B cell (primary cell): Measurements from ENCODE around the gene TCEANC. TPM values are rescaled to one million over a fixed set of nuclear protein-coding genes. Genes with fewer than 3 reads are reported as not detected.

Source experiments
- ATAC-seq: fragments of 200-7000 bp; cut with Tn5 transposase; one replicate; pipeline ENCODE4 v1.10.0; 2021; ENCODE audit warnings: low read depth, mild to moderate bottlenecking, moderate number of reproducible peaks, moderate library complexity
- CTCF ChIA-PET: fragments of 350-600 bp; sonication (Branson Sonifier 250); formaldehyde crosslinking; loops from one replicate; lab custom pipeline; 2021; ENCODE audit warnings: antibody characterized with exemption, inconsistent platforms; lab: Charles Lee
- POLR2A ChIA-PET: fragments of 350-600 bp; sonication (Branson Sonifier 250); formaldehyde crosslinking; loops from one replicate; lab custom pipeline; 2021; ENCODE audit warnings: antibody characterized with exemption; lab: Charles Lee
- DNase-seq: peaks from one replicate; pipeline ENCODE4 v3.0.0; 2013
- H2AFZ ChIP-seq: 2 replicates; pipeline ENCODE4 v1.6.1; 2012; ENCODE audit warnings: mild to moderate bottlenecking, low read depth, low read length; ENCODE audit not compliant: insufficient read depth, poor library complexity, severe bottlenecking
- H3K27ac ChIP-seq, 2 donors: 1 replicate in 1 of 2; 2 replicates in 1 of 2; pipeline ENCODE4 v1.5.1; 2012 to 2013; ENCODE audit warnings: low read length in 2 of 2, mild to moderate bottlenecking in 2 of 2, moderate library complexity in 1 of 2
- H3K27me3 ChIP-seq, 4 experiments: fragments of 200-600 bp in 1 of 4; sonication (generic) in 1 of 4; replicated peaks in 1 of 4; 1 replicate in 2 of 4; 2 replicates in 2 of 4; pipeline versions ENCODE4 v1.6.1 to v1.7.0; 2013 to 2016; ENCODE audit warnings: low read length in 3 of 4, mild to moderate bottlenecking in 2 of 4, mixed read lengths in 1 of 4, moderate library complexity in 1 of 4; ENCODE audit not compliant: insufficient read depth in 4 of 4, control insufficient read depth in 3 of 4; ENCODE audit errors: control extremely low read depth in 1 of 4
- H3K36me3 ChIP-seq, 2 experiments: replicated peaks in 1 of 2; 1 replicate in 1 of 2; 2 replicates in 1 of 2; pipeline versions ENCODE4 v1.6.1 to v1.7.1; 2013; ENCODE audit warnings: low read length in 1 of 2; ENCODE audit not compliant: insufficient read depth in 2 of 2, control insufficient read depth in 1 of 2; ENCODE audit errors: control extremely low read depth in 1 of 2, extremely low read depth in 1 of 2
- H3K4me1 ChIP-seq, 2 donors: fragments of 200-600 bp in 1 of 2; sonication (generic) in 1 of 2; 1 replicate in 1 of 2; 2 replicates in 1 of 2; pipeline versions ENCODE4 v1.5.1 to v1.6.1; 2013 to 2017; ENCODE audit warnings: low read length in 2 of 2; ENCODE audit not compliant: control insufficient read depth in 2 of 2, insufficient read depth in 2 of 2
- H3K4me2 ChIP-seq: replicated peaks from 2 replicates; pipeline ENCODE3; 2012; ENCODE audit warnings: mild to moderate bottlenecking, low read depth, low read length; ENCODE audit not compliant: poor library complexity, severe bottlenecking
- H3K4me3 ChIP-seq, 5 experiments: fragments of 200-600 bp in 1 of 5; sonication (generic) in 1 of 5; 1 replicate in 3 of 5; 2 replicates in 2 of 5; pipeline versions ENCODE4 v1.5.1 to v1.7.0; 2011 to 2016; ENCODE audit warnings: low read length in 4 of 5, mild to moderate bottlenecking in 4 of 5, low read depth in 2 of 5, control low read depth in 1 of 5, moderate library complexity in 1 of 5; ENCODE audit not compliant: insufficient read depth in 1 of 5; ENCODE audit errors: control extremely low read depth in 1 of 5, extremely low read depth in 1 of 5
- H3K79me2 ChIP-seq: fragments of 200-600 bp; sonication (generic); one replicate; pipeline ENCODE4 v1.6.0; 2016; ENCODE audit warnings: low read length; ENCODE audit not compliant: control insufficient read depth, insufficient read depth
- H3K9ac ChIP-seq: fragments of 200-600 bp; sonication (generic); 2 replicates; pipeline ENCODE4 v1.6.1; 2017; ENCODE audit warnings: mild to moderate bottlenecking, low read length, moderate library complexity
- H3K9me3 ChIP-seq, 3 donors: one replicate each; pipeline versions ENCODE4 v1.6.1 to v1.7.1; 2013; ENCODE audit warnings: low read length in 2 of 3; ENCODE audit not compliant: control insufficient read depth in 2 of 3, insufficient read depth in 1 of 3; ENCODE audit errors: control extremely low read depth in 1 of 3
- H4K20me1 ChIP-seq: 2 replicates; pipeline ENCODE4 v1.6.0; 2012; ENCODE audit warnings: mild to moderate bottlenecking, low read length; ENCODE audit not compliant: insufficient read depth, control insufficient read depth, poor library complexity, severe bottlenecking
- H3K27ac Mint-ChIP-seq: one replicate; pipeline ENCODE4 v1.8.0; 2021; ENCODE audit warnings: mixed read lengths
- H3K27me3 Mint-ChIP-seq: one replicate; pipeline ENCODE4 v1.8.0; 2021; ENCODE audit warnings: mixed read lengths
- H3K4me1 Mint-ChIP-seq: one replicate; pipeline ENCODE4 v1.8.0; 2021; ENCODE audit warnings: mixed read lengths
- H3K4me3 Mint-ChIP-seq: one replicate; pipeline ENCODE4 v1.8.0; 2021; ENCODE audit warnings: mixed read lengths
- H3K9me3 Mint-ChIP-seq: one replicate; pipeline ENCODE4 v1.8.0; 2022; ENCODE audit warnings: mixed read lengths; ENCODE audit not compliant: insufficient read depth
- CTCF ChIP-seq: fragments of 200-600 bp; IDR thresholded peaks from one replicate; pipeline ENCODE4 v1.8.0; 2022; ENCODE audit warnings: antibody characterized with exemption, mild to moderate bottlenecking
- EZH2 ChIP-seq: IDR thresholded peaks from 2 replicates; pipeline ENCODE4 v1.6.1; 2012; ENCODE audit warnings: borderline replicate concordance, low read depth, mild to moderate bottlenecking, moderate library complexity, low read length; ENCODE audit not compliant: insufficient read depth, poor library complexity, severe bottlenecking
- WGBS: methylation state at CpG from one replicate; pipeline ENCODE4 v1.1.5; 2013; ENCODE audit warnings: missing lambda C conversion rate; ENCODE audit not compliant: insufficient coverage; 5-methylcytosine and 5-hydroxymethylcytosine counted together
- intact Hi-C: fragments of 100-400 bp; cut with micrococcal nuclease; formaldehyde crosslinking; loops from one replicate; pipeline ENCODE4 v1.10.0; 2022
- polyA plus RNA-seq: library from polyadenylated mRNA; depleted of rRNA; stranded (reverse); fragments of >200 nt; gene quantifications from 2 replicates; pipeline ENCODE4 v1.2.3, GENCODE V29; 2012
- total RNA-seq, 2 donors: library from RNA; stranded (reverse); fragments of 120-200 nt in 1 of 2; gene quantifications; 1 replicate in 1 of 2; 2 replicates in 1 of 2; pipeline versions ENCODE4 v1.2.3 to v1.2.4, GENCODE V29; 2013 to 2022

The TCEANC gene
- total and polyA plus RNA-seq, 2 donors (not counting 1 experiment from before 2014, with no cell fraction given), result 5.5 to 10.0 TPM

- no peaks in the 10 kb centered on the region for H3K9me3 Mint-ChIP-seq
- no peak overlapping the region for H3K9ac ChIP-seq
- no peaks in the 10 kb centered on the region for H3K79me2 ChIP-seq
- H3K4me3 ChIP-seq, result no peak overlapping the region
- ChIA-PET POLR2A (no interaction called here), CTCF (no interaction called here)
- DNase-seq (no peak), ATAC-seq (no peak)
- H3K4me3 Mint-ChIP-seq, result no peak overlapping the region
- no peak overlapping the region for H3K27ac Mint-ChIP-seq
- intact Hi-C loops, result no loop called here
- no peaks in the 10 kb centered on the region for H3K27me3 ChIP-seq
- H3K4me1 ChIP-seq, result no peaks in the 10 kb centered on the region
- H3K4me2 ChIP-seq, result no peak overlapping the region
- H3K9me3 ChIP-seq, result no peaks in the 10 kb centered on the region
- H2AFZ ChIP-seq, result no peak overlapping the region
- 87% methylated on average over 3 of the region's 4 CpGs for WGBS
- H3K27me3 Mint-ChIP-seq, result no peaks in the 10 kb centered on the region
- H3K27ac ChIP-seq, result no peak overlapping the region
- TF ChIP-seq EZH2, result no peak
- no peak for TF ChIP-seq CTCF
- H4K20me1 ChIP-seq, result no peaks in the 10 kb centered on the region
- peaks cover 0 to 25% of the 10 kb centered on the region in 2 experiments for H3K36me3 ChIP-seq
- peaks cover 2% of the 10 kb centered on the region for H3K4me1 Mint-ChIP-seq
These were observed 58.2 kb downstream of the TCEANC start for GRCh38 chrX:13711141-13711540.

Other genes starting within 250 kb of the TCEANC start
- not detected in 2 replicates for gene EGFL6, start 83.5 kb upstream of the TCEANC start, total RNA-seq
- not detected in 2 replicates for gene EGFL6, start 83.5 kb upstream of the TCEANC start, polyA plus RNA-seq
- gene RAB9A, start 36.0 kb downstream of the TCEANC start, total RNA-seq, result 16.7 and 17.1 TPM in 2 replicates
- gene RAB9A, start 36.0 kb downstream of the TCEANC start, polyA plus RNA-seq, result 11.9 and 16.9 TPM in 2 replicates
- 28.0 and 30.3 TPM in 2 replicates for gene TRAPPC2, start 81.5 kb downstream of the TCEANC start, total RNA-seq
- gene TRAPPC2, start 81.5 kb downstream of the TCEANC start, polyA plus RNA-seq, result 27.0 and 33.1 TPM in 2 replicates
- gene OFD1, start 81.6 kb downstream of the TCEANC start, total RNA-seq, result 84.9 and 87.8 TPM in 2 replicates
- gene OFD1, start 81.6 kb downstream of the TCEANC start, polyA plus RNA-seq, result 40.6 and 69.5 TPM in 2 replicates
- gene GPM6B, start 164.0 kb downstream of the TCEANC start, total RNA-seq, result not detected in 2 replicates
- gene GPM6B, start 164.0 kb downstream of the TCEANC start, polyA plus RNA-seq, result 0.06 TPM in 1 of 2 replicates, not detected in the other